ENCODE measurements around the gene HES1. TPM values are rescaled to one million over a fixed set of nuclear protein-coding genes. Genes with fewer than 3 reads are reported as not detected.

HES1 gene
- total RNA-seq, 1 donor from 2014 or later, result 23.8 TPM

Other genes with a start within 250 kb of the HES1 start
- not detected in 2 replicates for gene CPN2, start 215.2 kb downstream of the HES1 start, total RNA-seq
- not detected in 2 replicates for gene LRRC15, start 233.6 kb downstream of the HES1 start, total RNA-seq

Data from pulmonary artery endothelial cell (primary cell).